CD4-positive, alpha-beta T cell treated with Interleukin-17A for 1 hour (primary cell): Measurements from ENCODE around the gene PIEZO1.

Source experiments
- DNase-seq: peaks from one replicate; pipeline ENCODE4 v3.0.0-alpha.2; 2020

Gene PIEZO1

DNA sequence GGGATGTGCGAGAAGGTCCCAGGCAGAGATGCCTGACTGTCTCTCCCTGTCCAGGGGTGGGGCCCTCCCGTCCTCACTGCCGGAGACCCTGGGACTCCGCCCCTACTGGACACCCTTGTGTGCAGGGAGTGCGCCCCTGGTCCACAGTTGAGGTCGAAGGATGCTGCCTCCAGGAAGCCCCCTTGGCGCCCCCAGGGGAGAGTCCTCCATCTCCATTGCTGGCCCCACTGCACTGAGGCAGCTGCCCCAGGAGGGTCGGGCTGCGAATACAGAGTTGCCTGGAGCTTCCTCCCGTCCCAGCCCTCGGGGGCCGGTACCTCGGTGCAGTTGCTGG is 52.1 kb downstream of the PIEZO1 start:
- no peak for DNase-seq

DNA sequence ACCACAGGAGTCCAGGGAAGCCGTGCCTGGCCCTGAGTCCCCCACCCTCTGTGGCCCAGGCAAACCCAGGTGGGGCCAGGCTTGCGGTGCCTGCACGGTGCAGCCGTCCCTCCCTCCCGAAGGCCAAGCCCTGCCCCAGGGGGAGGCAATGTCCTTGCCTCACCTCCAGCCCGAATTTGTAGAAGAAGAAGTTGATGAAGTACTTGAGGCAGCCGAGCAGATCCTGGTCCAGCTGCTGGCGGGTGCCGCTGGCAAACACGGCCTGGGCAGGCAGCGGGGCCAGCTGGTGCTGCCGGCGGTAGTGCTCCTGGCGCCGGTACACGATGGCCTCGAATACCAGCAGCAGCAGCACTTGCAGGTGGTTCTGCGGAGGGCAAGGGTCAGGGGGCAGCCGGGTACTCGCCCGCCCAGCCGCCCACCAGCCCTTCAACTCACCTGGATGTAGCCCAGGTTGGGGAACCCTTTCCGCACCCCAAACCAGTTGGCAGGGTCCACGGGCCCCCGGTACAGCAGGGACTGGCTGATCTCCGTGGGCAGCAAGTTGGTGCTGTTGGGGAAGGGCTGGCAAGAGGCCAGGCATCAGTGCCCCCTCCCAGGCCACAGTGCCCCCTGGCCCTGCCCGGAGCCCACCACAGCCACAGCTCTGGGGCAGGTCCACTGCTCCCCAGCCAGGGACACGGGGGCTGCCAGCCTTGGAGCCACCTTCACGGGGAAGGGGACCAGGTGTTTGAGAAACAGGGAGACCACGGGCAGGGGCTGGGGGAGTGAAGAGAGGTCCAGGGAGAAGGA is 52.7 kb downstream of the PIEZO1 start:
- no peak for DNase-seq

DNA sequence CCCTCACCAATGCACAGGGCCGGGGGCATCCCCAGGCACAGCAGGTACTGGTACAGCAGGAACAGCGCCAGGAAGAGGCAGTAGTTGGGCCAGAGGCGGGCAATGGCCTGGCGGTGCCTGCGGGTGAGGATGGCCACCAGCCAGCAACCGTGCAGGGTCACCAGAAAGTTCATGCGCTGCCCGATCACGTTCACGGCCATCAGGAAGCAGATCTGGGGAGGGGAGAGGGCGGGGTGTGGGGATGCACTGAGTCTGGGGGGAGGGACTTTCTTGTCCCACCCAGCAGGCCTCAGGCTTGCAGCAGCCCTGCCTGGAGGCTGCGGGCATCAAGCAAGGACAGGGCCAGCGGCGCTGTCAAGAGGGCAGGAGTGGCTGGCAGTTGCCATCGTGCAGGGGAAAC is 53.3 kb downstream of the PIEZO1 start:
- no peak for DNase-seq

DNA sequence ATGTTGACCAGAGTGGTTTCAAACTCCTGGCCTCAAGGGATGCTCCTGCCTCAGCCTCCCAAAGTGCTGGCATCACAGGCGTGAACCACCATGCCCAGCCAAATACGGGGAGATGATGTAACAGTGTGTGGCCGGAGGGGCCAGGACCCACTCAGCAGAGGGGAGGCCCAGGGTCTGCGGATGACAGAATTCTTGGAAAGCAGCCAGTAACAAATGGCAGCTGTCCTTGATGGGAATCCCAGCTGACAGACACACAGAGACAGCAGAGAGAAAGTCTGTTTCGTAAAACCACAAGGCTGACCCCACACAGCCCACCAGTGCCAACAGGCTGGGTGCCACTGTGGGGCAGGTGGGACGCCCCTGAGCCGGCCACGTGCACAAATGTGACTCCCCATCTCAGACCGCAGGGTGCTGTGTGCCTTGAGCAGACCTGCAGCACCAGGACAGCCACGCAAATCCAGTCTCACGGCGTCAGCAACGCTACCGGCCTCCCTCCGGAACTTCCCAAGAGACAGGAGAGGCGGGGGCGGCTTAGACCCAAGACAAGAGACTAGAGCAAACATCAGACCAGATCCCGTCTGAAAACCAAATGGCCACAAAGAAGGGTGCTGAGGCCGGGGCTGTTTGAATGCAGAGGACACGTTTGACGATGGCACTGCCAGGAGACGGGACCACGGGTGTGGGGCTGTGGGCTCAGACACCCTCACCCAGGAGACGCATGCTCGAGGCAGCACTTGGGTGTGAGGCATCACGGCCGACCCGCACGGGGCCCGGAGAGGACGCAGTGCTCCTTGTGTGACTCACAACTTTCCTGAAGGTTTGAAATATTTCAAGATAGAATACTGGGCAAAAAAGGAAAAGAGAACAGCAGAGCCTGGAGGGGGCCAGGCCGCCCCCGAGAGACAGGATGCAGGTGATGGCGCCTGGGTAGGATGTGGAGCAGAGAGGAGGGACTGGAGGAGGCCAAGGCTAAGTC is 54.1 kb downstream of the PIEZO1 start:
- DNase-seq: no peak

DNA sequence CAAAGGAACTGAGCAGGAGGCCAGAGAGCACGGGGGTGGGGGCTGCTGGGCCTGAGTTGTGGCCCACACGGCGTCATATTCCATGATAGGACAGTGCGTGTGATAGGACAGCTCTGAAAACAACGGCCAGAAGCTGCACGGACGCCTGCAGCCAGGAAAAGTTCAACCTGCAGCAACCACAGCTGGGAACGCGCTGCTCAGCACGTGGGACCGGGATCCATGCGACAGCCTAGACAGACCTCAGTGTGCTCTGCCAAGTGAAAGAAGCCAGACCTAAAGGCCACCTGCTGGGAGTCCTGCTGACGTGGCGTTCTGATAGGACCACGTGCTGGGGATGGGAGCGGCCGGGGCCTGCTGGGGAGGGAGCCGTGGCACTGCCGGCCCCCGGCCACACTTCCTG is 57.1 kb downstream of the PIEZO1 start:
- no peak for DNase-seq

DNA sequence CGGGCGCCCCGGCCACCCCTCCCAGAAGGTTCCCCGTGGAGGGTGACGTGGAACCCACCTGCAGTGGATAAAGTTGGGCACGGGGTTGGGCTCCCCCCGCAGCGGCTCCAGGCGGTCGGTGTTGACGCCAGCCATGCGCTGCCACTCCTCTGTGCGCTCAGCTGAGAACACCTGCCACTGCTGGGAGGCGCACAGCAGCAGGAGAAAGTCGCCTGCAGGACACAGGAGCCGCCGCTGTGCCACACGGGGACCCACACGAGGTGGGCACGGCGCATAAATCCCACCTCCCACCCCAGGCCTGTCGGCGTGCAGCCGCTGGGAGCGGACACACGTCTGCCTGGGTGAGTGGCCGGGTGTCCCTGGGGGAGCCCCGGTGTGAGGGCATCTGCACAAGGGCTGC is 58.0 kb downstream of the PIEZO1 start:
- no peak for DNase-seq

DNA sequence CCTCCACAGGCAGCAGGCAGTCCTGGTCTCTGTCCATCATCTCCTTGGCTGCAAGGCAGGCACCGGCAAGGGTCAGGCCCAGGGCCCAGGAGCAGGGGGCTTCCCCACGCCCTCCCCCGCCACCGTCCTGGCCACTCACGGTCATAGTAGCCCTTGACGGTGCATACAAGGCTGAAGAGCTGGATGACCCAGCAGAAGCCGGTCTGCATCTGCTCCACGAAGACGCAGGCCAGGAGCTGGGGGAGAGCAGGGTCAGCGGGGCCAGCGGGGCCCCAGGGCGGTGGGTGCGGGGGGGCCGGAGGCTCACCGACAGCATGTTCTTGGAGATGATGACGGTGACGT is 58.6 kb downstream of the PIEZO1 start:
- no peak for DNase-seq

DNA sequence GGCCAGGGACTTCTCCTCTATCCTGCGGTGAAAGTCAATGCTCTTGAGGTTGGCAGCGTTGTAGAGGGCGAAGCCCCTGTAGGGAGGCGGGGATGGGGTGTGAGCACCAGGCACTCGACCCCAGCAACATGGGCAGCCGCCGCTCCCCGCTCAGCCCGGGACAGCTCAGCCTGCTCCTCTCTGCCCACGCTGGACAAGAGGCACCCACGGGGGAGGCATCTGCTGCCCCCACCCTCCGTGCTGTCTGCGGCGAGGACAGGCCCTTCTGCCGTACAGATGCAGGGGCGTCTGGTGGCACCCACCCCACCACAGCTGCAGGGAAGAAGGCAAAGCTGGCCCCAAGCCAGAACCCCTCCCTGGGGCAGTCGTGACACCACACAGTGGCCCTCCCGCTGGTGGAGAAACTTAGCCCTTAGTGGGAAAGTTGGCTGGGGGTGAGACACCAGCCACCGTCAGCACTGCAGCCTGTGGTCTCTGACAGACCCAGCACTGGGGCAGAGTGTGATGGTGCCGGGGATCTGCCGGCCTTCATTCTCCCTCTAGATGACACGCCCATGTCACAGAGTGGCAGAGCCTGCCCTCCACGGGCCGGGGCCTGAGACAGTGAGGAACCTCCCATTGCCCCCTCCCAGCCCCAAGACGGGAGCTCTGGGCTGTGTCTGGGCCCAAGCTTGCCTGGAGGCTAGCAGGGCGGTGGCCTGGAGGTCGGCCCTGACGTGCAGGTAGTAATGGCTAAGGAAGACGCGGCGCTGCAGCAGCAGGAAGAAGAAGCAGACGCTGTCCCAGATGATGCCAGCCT is 59.2 kb downstream of the PIEZO1 start:
- no peak for DNase-seq

DNA sequence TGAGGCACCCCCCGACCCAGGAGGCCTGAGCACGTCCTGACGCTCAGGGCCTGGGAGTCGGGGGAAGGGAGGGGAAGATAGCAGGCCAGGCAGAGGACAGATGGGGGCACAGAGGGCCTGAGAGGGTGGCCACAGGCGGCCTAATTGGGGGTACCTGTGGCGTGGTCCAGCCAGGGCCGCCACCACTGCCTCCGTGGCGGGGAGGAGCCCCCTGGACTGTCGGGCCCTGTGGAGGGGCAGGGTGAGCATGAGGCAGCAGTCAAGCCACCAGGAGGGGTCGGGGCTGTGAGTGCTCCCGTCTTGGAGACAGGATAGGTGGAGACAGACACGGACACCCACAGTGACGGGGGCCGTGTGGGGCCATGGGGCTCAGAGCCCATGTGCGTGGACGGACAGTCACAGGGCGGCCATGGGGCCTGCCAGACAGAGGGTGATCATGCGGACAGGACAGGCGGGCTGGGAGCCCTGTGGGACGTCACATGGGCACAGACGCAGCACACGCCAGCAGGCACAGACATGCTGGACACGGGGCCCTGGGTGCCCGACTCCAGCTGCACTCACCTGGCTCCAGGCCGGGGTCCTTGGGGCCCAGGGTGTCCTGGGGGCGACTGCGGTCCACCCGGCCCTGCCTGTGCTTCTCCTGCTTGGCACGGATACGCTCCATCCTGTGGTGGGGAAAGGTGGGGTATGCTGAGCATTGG is 60.0 kb downstream of the PIEZO1 start:
- DNase-seq: no peak

DNA sequence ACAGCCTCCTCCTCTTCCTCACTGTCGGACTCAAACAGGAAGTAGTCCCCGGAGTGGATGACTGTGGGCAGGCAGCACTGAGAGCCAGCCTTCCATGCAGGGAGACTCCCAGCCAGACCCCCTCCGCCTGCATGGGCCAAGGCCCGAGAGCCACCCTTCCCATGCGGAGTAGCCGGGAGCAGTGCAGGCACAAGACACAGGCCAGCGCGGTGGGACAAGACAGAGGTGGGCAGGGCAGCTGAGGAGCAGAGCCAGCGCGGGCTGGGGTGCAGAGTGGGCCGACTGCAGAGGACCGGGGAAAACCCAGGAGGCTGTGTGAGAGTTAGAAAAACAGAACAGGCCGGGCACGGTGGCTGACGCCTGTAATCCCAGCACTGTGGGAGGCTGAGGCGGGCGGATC is 61.1 kb downstream of the PIEZO1 start:
- no peak for DNase-seq

DNA sequence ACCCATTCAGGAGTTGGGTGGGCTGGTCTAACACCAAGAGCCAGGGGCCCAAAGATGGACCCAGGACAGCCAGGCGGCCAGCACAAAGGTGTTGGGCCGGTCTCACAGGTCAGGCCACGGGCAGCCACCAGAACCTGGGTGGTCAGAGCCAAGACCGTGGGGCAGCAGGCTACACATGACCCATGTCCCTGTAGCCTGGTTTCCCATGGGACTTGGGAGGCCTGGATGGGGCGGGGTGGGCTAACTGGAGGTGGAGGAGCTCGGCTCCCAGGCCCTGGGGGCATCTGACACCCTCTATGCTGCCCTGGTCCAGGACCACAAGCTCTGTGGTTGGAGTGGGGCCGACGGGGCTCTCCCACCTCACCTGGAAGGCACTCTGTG is 61.5 kb downstream of the PIEZO1 start:
- DNase-seq: no peak

DNA sequence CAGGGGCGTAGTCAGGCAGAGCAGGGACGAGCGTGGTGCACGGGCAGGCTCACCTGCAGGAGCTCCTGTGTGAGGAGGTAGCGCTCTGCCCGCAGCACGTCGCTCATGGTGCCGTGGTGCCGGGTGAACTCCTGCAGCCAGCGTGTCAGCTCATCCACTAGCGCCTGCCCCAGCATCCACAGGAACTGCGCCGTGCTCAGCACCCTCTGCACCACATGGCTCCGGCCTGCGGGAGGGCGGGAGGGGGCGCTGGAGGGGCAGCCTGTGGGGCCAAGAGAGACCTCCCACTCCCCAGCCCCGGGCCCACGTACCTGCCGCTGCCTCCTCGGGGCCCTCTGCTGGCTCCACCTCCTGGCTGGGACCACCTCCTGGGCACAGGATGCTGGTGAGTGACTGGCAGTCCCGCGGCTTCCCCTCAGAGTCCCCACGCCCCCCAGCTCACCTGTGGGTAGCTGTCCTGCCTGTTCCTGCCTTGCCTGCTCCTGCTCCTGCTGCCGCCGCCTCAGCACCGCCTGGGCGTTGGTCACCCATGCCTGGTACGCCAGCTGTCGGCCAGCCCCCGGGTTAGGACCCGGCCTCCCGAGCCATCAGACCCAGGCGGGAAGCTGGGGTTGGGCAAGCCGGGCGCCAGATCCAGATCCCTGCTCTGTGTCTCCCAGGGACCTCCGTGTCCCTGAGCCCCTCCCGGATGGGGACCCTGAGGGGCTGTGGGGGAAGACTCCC is 62.1 kb downstream of the PIEZO1 start:
- no peak for DNase-seq

DNA sequence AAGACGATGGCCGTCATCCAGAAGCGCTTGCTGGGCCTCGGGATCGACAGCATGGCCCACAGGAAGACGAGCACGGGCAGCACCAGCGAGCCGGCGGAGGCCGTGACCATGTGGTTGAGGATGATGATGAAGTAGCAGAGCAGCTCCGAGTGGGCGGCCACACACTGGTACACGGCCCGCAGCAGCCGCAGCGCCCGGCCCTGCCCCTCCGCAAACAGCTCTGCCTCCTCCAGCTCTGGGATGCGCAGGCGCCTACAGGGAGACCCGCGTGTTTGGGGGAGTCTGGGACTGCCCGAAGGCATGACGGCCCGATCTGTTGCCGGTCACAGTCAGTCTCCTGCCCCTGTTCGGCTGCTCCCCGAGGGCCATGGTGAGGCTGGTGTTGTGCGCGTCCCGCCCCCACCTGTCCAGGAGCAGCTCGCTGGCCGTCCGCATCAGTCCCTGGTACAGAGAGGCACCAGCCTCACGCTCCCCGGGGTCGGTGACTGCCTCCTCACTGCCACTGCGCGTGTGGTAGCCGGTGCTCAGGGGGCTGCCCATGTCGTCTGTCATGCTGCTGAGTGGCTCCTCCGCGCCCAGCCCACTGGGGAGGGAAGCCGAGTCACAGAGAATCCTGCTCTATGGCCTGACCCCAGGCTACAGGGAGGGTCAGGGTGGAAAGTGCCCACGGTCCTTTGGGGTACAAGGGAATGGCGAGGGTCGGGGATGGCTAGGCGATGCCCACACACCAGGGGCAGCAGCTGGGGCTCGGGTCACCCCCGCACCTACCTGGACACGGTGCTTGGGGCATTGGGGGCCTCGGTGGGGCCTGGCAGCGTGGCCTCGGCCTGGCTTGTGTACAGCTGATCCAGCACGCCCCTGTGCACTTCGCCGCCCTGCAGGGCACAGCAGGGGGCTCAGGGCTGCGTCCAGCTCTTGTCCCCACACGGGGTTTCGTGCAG is 62.9 kb downstream of the PIEZO1 start:
- no peak for DNase-seq

DNA sequence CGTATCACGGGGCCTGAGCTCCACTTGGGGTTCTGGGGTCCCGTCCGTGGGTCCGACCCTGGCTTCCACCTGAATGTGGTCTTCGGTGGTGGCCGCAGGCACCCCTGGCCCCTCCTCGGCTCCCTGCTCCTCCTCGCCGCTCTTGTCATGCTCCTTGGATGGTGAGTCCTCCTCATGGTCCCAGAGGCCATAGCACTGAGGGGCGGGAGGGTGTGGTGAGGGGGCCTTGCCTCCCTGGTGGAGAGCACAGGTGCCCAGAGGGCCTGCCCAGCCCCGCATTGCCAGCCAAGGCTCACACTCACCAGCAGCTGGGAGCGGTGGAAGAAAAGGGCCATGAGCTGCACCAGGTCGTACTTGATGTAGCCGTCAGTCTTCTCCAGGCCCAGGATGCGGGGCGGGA is 63.8 kb downstream of the PIEZO1 start:
- no peak for DNase-seq

DNA sequence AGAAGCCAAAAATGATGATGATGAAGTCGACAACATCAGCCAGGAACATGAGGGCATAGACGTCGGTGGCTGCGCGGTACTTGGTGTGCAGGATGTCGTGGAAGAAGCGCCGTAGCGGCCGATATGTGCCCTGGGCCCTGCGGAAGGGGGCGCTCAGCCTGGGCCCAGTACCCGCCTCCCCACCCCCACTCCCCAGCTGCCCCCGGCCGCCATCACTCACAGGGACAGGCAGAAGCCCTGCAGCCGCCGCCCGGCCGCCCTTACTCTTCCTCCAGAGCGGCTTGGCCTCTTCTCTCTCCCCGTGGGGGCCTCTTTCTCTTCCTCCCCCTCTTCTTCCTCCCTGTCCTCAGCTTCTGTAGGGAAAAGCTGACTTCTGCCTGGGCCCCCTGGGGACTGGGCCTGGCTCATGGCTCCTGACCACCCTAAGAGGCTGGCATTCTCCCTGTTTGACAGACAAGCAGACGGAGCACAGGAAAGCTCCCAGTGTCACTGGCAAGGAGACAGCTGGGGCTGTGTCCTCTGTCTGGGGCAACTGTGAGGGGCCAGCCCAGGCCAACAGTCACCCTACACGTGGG is 64.5 kb downstream of the PIEZO1 start:
- DNase-seq: no peak

DNA sequence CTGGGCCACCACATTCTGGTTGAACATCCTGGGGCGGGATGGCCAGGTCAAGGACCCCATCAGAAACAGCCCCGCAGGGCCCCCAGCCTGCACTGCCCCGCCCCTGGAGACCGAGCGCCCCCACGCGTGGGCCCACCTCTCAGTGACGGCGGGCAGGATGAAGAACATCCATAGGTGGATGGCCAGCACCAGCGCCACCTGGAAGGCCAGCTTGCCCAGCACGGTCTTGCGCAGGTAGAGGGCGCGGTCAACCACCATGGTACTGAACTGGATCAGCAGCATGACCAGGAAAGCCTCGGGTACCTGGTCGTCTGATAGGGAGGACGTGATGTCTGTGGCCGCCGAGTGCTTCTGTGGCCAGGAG is 65.1 kb downstream of the PIEZO1 start:
- DNase-seq: no peak

DNA sequence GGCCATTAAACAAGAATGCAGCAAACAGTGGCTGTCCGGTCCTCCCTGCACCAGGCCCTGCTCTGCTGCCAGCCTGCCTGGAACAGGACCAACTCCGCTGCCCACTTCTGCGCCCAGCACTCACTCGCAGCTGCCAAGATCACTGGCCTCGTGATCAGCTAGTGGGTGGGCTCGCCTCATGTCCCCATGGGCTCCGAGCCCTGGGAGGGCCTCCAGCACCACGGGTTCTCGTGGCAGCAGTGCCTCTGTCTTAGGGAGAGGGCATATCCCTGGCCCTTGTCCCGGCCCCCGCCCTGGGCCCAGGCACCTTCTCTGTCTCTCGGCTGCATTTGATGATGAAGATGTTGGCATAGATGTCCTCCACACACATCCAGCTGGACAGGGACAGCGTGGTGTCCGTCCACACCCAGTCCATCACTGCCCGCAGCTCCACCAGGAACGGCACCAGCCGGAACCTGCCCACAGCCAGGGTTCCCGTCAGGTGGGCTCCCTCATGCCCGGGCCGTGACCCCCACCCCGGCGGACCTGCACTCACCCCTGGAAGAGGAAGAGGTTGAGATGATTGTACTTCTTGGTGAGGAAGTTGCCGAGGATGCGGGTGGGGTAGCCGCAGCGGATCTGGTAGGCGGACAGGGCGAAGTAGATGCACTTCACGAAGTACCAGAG is 65.6 kb downstream of the PIEZO1 start:
- no peak for DNase-seq

DNA sequence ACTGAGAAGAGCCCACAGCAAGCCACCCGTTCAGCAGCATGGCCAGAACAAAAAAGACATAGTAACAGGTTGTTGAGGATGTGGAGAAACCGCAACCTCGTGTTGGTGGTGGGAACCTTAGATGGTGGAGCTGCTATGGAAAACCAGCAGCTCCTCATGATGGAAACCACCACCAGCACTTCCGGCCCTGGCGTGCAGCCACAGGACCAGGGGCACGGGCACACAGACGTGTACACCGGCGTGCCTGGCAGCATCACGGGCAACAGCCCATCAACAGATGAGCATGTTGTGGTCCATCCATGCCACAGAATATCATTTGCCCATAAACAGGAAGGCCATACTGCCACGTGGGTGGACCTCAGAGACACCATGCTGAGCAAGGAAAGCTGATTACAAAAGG is 66.8 kb downstream of the PIEZO1 start:
- no peak for DNase-seq

DNA sequence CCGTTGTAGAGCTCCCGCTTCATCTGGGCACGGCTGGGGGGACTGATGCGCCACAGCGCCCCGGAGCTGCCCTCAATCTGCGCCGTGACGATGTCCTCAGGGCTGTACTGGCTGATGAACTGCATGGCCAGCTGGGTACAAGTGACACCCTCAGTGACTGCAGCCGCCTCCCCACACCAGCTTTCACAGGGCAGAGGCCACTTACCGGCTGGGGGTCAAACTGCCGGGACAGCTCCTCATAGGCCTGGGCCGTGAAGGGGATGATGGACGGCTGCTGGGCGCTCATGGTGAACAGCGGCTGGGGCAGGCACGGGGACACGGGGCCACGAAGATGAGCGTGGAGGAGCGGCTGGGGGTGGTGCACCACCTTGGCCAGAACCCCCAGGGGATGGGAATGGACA is 68.4 kb downstream of the PIEZO1 start:
- no peak for DNase-seq

DNA sequence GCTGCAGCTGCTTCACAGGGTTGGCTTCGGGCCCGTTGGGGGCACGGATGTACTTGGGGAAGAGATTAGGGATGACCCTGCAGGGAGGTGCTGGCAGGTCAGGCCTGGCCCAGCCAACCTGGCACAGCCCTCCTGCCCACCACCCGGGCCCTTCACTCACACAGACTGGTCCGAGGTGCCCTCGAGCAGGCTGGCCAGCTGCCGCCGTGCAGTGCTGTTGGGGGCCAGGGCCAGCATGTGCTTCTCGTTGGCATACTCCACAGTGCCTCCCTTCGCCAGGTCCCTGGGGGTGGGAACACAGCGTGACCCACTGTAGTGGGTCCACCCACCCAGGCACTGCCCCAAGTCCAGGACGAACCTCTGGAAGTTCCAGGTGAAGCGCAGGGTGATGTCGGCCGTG is 68.8 kb downstream of the PIEZO1 start:
- no peak for DNase-seq
